HCT116 (cell line): ENCODE measurements around the gene RAB25. TPM values are rescaled to one million over a fixed set of nuclear protein-coding genes. Genes with fewer than 3 reads are reported as not detected.

Experiments used
- ATAC-seq: fragments of 200-7000 bp; cut with Tn5 transposase; 2 replicates; pipeline ENCODE4 v1.9.1; 2020; ENCODE audit warnings: mild to moderate bottlenecking, moderate library complexity
- BruUV-seq: library from RNA; stranded (reverse); fragments of 400-500 nt; replicated peaks from 2 replicates; lab custom pipeline; 2021; lab: Mats Ljungman, UMichigan
- CTCF ChIA-PET: fragments of 300-600 bp; sonication (Branson Sonifier 250); formaldehyde crosslinking; loops from one replicate; lab custom pipeline; 2021; ENCODE audit warnings: antibody characterized with exemption; lab: Charles Lee
- POLR2A ChIA-PET: fragments of 300-600, 350-600 bp; sonication (Branson Sonifier 250); formaldehyde crosslinking; loops from one replicate; lab custom pipeline; 2021; ENCODE audit warnings: antibody characterized with exemption; lab: Charles Lee
- RAD21 ChIA-PET, 2 experiments: fragments of 300-600 bp; sonication (Branson Sonifier 250); formaldehyde crosslinking; loops; one replicate each; lab custom pipeline; 2023; ENCODE audit warnings: low total read pairs in 2 of 2; ENCODE audit not compliant: uncharacterized antibody in 2 of 2, unreplicated experiment in 2 of 2, low non-redundant PET in 1 of 2; lab: Charles Lee
- DNase-seq: peaks from one replicate; pipeline ENCODE4 v3.0.0-alpha.2; 2010; ENCODE audit warnings: low read depth, low spot score
- H2AFZ ChIP-seq: fragments of 200-600 bp; shearing (Covaris generic), sonication (generic); 2 replicates; pipeline ENCODE4 v1.6.1; 2017; ENCODE audit warnings: low read depth, mixed run types, mixed read lengths, antibody characterized with exemption, low read length; ENCODE audit not compliant: poor library complexity, severe bottlenecking
- H3K27ac ChIP-seq: 2 replicates; pipeline ENCODE4 v1.5.1; 2012; ENCODE audit warnings: low read depth, low read length
- H3K27me3 ChIP-seq: fragments of 200-600 bp; sonication (generic); 2 replicates; pipeline ENCODE4 v1.6.1; 2016; ENCODE audit warnings: mixed run types, low read length, mixed read lengths; ENCODE audit not compliant: insufficient read depth
- H3K36me3 ChIP-seq, 2 experiments: fragments of 200-500 bp in 1 of 2; fragments of 200-600 bp in 1 of 2; sonication (Bioruptor generic) in 1 of 2; sonication (generic) in 1 of 2; 2 replicates each; pipeline versions ENCODE4 v1.5.1 to v1.6.1; 2014 to 2016; ENCODE audit warnings: low read length in 2 of 2, inconsistent platforms in 1 of 2, mixed read lengths in 1 of 2, mixed run types in 1 of 2; ENCODE audit not compliant: insufficient read depth in 2 of 2, control insufficient read depth in 1 of 2
- H3K4me1 ChIP-seq, 2 experiments: fragments of 200-600 bp in 1 of 2; sonication (generic) in 1 of 2; 2 replicates each; pipeline versions ENCODE4 v1.5.1 to v1.6.1; 2012 to 2017; ENCODE audit warnings: low read length in 2 of 2, inconsistent platforms in 1 of 2, mild to moderate bottlenecking in 1 of 2, mixed read lengths in 1 of 2, mixed run types in 1 of 2, moderate library complexity in 1 of 2; ENCODE audit not compliant: insufficient read depth in 2 of 2, control insufficient read depth in 1 of 2
- H3K4me2 ChIP-seq: fragments of 200-600 bp; sonication (generic); 2 replicates; pipeline ENCODE4 v1.6.1; 2017; ENCODE audit warnings: mixed run types, low read length, mixed read lengths
- H3K4me3 ChIP-seq, 2 experiments: fragments of 200-600 bp in 1 of 2; sonication (generic) in 1 of 2; replicated peaks in 1 of 2; 2 replicates each; pipeline ENCODE4 v1.5.1; 2011 to 2016; ENCODE audit warnings: low read length in 2 of 2, control low read depth in 1 of 2, low read depth in 1 of 2, mild to moderate bottlenecking in 1 of 2, mixed read lengths in 1 of 2, mixed run types in 1 of 2
- H3K79me2 ChIP-seq: fragments of 200-600 bp; sonication (generic); 2 replicates; pipeline ENCODE4 v1.6.1; 2017; ENCODE audit warnings: mild to moderate bottlenecking, mixed run types, low read length, moderate library complexity, mixed read lengths; ENCODE audit not compliant: insufficient read depth
- H3K9ac ChIP-seq: fragments of 200-600 bp; sonication (generic); 2 replicates; pipeline ENCODE4 v1.6.1; 2016; ENCODE audit warnings: low read length, mixed read lengths
- H3K9me2 ChIP-seq: fragments of 200-600 bp; sonication (generic), shearing (Covaris generic); 2 replicates; pipeline ENCODE4 v1.6.1; 2017; ENCODE audit warnings: mixed run types, mild to moderate bottlenecking, moderate library complexity; ENCODE audit not compliant: insufficient read depth
- H3K9me3 ChIP-seq, 2 experiments: fragments of 200-500 bp in 1 of 2; fragments of 200-600 bp in 1 of 2; sonication (Bioruptor generic) in 1 of 2; sonication (generic) in 1 of 2; 2 replicates each; pipeline ENCODE4 v1.6.1; 2014 to 2017; ENCODE audit warnings: low read length in 2 of 2, mixed read lengths in 2 of 2, inconsistent platforms in 1 of 2, low read depth in 1 of 2, mild to moderate bottlenecking in 1 of 2, mixed run types in 1 of 2, moderate library complexity in 1 of 2; ENCODE audit not compliant: control insufficient read depth in 1 of 2, insufficient read depth in 1 of 2
- H4K20me1 ChIP-seq: fragments of 200-600 bp; sonication (generic), shearing (Covaris generic); 2 replicates; pipeline ENCODE4 v1.6.1; 2017; ENCODE audit warnings: mixed run types, mild to moderate bottlenecking, moderate library complexity; ENCODE audit not compliant: insufficient read depth
- ATF3 ChIP-seq: IDR thresholded peaks from 2 replicates; pipeline ENCODE4 v1.6.1; 2012
- CBX3 ChIP-seq: IDR thresholded peaks from 2 replicates; pipeline ENCODE4 v1.6.1; 2012; ENCODE audit warnings: low read depth
- EGR1 ChIP-seq: IDR thresholded peaks from 2 replicates; pipeline ENCODE4 v1.6.1; 2012; ENCODE audit warnings: low read depth
- ELF1 ChIP-seq: IDR thresholded peaks from 2 replicates; pipeline ENCODE4 v1.6.1; 2012; ENCODE audit warnings: low read depth, borderline replicate concordance
- EZH2 ChIP-seq: fragments of 200-600 bp; sonication (generic); IDR thresholded peaks from 2 replicates; pipeline ENCODE4 v1.6.1; 2017; ENCODE audit warnings: antibody characterized with exemption, mixed run types
- EZH2phosphoT487 ChIP-seq: fragments of 200-600 bp; IDR thresholded peaks from 2 replicates; pipeline ENCODE4 v1.6.1; 2018; ENCODE audit warnings: antibody characterized with exemption, borderline replicate concordance
- FOSL1 ChIP-seq: IDR thresholded peaks from 2 replicates; pipeline ENCODE4 v1.6.1; 2012; ENCODE audit warnings: low read depth
- JUND ChIP-seq: IDR thresholded peaks from 2 replicates; pipeline ENCODE4 v1.6.1; 2012
- MAX ChIP-seq: IDR thresholded peaks from 2 replicates; pipeline ENCODE4 v1.6.1; 2012
- POLR2A ChIP-seq: IDR thresholded peaks from 2 replicates; pipeline ENCODE4 v1.7.0; 2011; ENCODE audit warnings: borderline replicate concordance; ENCODE audit not compliant: insufficient read depth, insufficient read length; ENCODE audit errors: extremely low read depth
- POLR2AphosphoS5 ChIP-seq: IDR thresholded peaks from 2 replicates; pipeline ENCODE4 v1.6.1; 2011; ENCODE audit warnings: mild to moderate bottlenecking, low read depth, low read length, moderate library complexity
- RAD21 ChIP-seq: IDR thresholded peaks from 2 replicates; pipeline ENCODE4 v1.6.1; 2012; ENCODE audit warnings: low read depth, mild to moderate bottlenecking
- REST ChIP-seq: IDR thresholded peaks from 2 replicates; pipeline ENCODE4 v1.6.1; 2012; ENCODE audit warnings: low read depth
- SP1 ChIP-seq: IDR thresholded peaks from 2 replicates; pipeline ENCODE4 v1.6.1; 2012; ENCODE audit warnings: low read depth
- SRF ChIP-seq: IDR thresholded peaks from 2 replicates; pipeline ENCODE4 v1.6.1; 2012; ENCODE audit warnings: low read depth
- TCF7L2 ChIP-seq: IDR thresholded peaks from 2 replicates; pipeline ENCODE4 v1.7.0; 2011; ENCODE audit warnings: borderline replicate concordance, inconsistent platforms; ENCODE audit not compliant: insufficient read depth, insufficient read length; ENCODE audit errors: extremely low read depth
- YY1 ChIP-seq: IDR thresholded peaks from 2 replicates; pipeline ENCODE4 v1.6.1; 2011; ENCODE audit warnings: low read length, low read depth, moderate library complexity, mild to moderate bottlenecking; ENCODE audit not compliant: insufficient replicate concordance; ENCODE audit errors: extremely low read depth
- ZNF274 ChIP-seq: fragments of 200-500 bp; sonication (Bioruptor generic); IDR thresholded peaks from 2 replicates; pipeline ENCODE4 v1.6.1; 2014; ENCODE audit warnings: mild to moderate bottlenecking, low read depth, low read length, inconsistent platforms
- intact Hi-C: fragments of 100-400 bp; cut with micrococcal nuclease; formaldehyde crosslinking; loops from 2 replicates; pipeline ENCODE4 v1.10.0; 2022
- total RNA-seq: library from RNA; stranded (reverse); gene quantifications from one replicate; pipeline ENCODE4 v1.2.1, GENCODE V29; 2021; ENCODE audit not compliant: unreplicated experiment

Gene RAB25
- total RNA-seq, 1 experiment from 2014 or later: 142 TPM

- no peaks in the 10 kb centered on the region for H3K9me2 ChIP-seq
- H3K9me3 ChIP-seq: no peaks in the 10 kb centered on the region
- ChIA-PET POLR2A (no interaction called here), RAD21 (no interaction called here), CTCF (interaction anchor here (1.1 kb wide), 1 partner anchor 12 kb away, joined by 4 read pairs; no protein-coding TSS in a partner anchor)
- H2AFZ ChIP-seq: no peak overlapping the region
- no peak for DNase-seq
- H4K20me1 ChIP-seq: no peaks in the 10 kb centered on the region
- intact Hi-C loops: no loop called here
- H3K27ac ChIP-seq: no peak overlapping the region
- TF ChIP-seq REST: no peak
- TF ChIP-seq EZH2phosphoT487: no peak
- no peak for TF ChIP-seq POLR2AphosphoS5
- TF ChIP-seq EGR1: no peak
- no peak for TF ChIP-seq POLR2A
- TF ChIP-seq SP1: no peak
- TF ChIP-seq CBX3: no peak
- no peak for TF ChIP-seq YY1
- TF ChIP-seq EZH2: no peak
- TF ChIP-seq SRF: no peak
- no peak for TF ChIP-seq MAX
- TF ChIP-seq ATF3: no peak
- TF ChIP-seq ELF1: no peak
- TF ChIP-seq RAD21: no peak
- TF ChIP-seq FOSL1: no peak
- no peak for TF ChIP-seq ZNF274
- no peak for TF ChIP-seq TCF7L2
- TF ChIP-seq JUND: no peak
- H3K79me2 ChIP-seq: no peaks in the 10 kb centered on the region
- H3K9ac ChIP-seq: no peak overlapping the region
- no peak overlapping the region for H3K4me3 ChIP-seq
- H3K27me3 ChIP-seq: no peaks in the 10 kb centered on the region
- no TSS peak for BruUV-seq
- no peak for ATAC-seq
- H3K4me1 ChIP-seq: peaks cover 0 to 29% of the 10 kb centered on the region in 2 experiments; a peak in 3 of 4 replicates
- peaks cover 0 to 2% of the 10 kb centered on the region in 2 experiments; a peak in 1 of 4 replicates for H3K36me3 ChIP-seq
- H3K4me2 ChIP-seq: no peak overlapping the region
These were observed 17.8 kb downstream of the RAB25 start for GRCh38 chr1:156078728-156079127.
